ENCODE data around the gene RNF224. TPM values are rescaled to one million over a fixed set of nuclear protein-coding genes. Genes with fewer than 3 reads are reported as not detected.

The RNF224 gene
- total RNA-seq, 1 donor: not detected

DNA sequence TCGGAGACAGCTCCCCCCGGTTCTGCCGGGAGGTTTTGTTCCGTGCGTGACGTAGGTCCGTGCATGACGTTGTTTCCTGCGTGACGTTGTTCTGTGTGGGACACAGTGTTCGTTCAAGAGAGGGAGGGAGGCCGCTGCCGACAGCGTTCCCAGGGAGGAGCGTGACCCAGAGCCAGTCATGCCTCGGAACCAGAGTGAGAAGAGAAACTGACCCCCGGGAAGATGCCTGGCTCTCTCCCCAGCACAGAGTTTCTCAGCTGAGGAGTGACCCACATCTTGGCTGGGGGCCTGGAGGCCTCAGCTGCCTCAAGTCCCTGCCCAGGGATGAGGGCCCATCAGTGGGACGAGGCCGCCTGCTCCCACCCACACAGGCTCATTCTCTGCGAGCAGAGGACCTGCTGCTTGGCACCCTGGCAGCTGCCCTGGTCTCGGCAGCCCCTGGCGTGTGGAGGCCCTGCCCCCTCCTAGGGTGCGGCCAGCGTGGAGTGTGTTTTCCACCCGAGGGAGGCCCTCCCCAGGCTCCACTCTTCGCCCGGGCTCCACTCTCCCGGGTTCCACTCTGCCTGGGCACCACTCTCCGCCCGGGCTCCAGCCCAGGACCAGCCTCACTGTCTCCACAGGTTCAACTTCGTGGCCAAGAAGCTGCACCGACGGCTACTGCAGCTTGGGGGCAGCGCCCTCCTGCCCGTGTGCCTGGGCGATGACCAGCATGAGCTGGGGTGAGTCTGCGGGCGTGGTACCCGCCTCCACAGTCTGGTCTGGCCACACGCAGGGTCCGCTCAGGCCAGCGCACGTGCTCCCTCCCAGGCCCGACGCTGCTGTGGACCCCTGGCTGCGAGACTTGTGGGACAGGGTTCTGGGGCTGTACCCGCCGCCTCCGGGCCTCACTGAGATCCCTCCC, 13.9 kb upstream of the RNF224 start:
- DNase-seq (ENCODE audit: low read depth in 2 of 3, low spot score in 2 of 3): no peak

DNA sequence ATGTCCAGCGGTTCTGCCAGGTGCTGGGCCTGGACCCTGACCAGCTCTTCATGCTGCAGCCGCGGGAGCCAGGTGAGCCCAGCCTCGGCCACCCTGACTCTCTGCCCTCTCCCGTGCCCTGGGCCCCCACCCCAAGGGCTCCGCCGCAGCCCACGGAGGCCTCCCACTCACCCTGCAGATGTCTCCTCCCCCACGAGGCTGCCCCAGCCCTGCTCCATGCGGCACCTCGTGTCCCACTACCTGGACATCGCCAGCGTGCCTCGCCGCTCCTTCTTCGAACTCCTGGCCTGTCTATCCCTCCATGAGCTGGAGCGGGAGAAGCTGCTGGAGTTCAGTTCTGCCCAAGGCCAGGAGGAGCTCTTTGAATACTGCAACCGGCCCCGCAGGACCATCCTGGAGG, 12.7 kb upstream of the RNF224 start:
- DNase-seq (ENCODE audit: low read depth in 2 of 3, low spot score in 2 of 3): no peak

DNA sequence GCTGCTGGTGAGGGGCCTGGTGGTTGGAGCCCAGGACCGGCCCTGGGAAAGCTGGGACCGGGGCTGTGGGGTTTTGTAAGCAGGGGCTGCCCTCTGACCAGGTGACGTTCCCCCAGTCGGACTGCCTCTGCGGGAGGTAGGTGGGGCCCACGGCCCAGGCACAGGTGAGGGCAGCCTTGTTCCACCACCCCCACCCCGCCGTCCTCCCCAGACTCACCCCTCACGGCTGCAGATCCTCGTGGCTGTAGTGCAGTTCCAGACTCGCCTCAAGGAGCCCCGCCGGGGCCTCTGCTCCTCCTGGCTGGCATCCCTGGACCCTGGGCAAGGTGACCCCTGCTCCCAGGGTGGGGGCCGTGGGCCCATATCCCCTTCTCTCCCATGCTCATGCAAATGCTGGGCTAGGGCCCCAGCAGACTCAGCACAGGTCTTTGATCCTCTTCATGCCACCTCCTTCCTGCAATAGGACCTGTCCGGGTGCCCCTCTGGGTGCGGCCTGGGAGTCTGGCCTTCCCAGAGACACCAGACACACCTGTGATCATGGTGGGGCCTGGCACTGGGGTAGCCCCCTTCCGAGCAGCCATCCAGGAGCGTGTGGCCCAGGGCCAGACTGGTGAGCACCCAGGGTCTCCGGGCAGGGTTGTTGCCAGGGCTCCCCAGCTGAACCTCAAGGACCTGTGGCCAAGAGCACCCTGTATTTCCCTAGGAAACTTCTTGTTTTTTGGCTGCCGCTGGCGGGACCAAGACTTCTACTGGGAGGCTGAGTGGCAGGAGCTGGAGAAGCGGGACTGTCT, 11.9 kb upstream of the RNF224 start:
- no peak for DNase-seq (ENCODE audit: low read depth in 2 of 3, low spot score in 2 of 3)

DNA sequence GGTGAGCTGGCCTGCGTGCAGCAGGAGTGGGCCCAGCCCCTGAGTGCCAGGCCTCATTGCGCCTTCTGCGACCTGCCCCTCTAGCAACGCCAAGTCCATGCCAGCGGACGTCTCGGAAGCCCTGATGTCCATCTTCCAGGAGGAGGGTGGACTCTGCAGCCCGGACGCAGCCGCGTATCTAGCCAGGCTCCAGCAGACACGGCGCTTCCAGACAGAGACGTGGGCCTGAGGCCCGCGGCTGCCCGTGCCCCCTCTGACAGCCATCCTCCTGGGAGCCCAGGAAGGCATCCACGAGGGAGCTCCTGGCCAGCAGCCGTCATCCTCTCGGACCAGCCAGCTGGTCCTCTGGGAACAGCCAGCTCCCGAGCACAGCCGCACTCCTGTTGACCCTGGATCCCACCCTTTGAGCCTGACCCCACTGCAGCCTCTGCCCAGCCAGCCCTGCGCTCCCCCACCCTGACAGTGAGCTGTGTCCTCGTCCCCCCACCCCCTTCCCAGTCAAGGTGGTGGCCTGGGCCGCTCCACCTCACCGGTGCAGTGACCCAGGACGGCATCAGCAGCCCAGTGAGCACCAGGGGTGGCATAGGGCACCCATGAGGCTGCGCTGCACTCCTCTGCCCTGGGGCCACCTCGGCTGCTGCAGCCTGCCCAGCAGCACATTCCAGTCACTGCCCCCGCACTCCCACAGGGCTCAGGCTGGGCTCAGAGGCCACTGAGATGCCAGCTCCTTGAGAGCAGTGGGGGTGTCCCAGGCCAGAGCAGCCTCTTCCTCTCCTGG, 10.9 kb upstream of the RNF224 start:
- no peak for DNase-seq (ENCODE audit: low read depth in 2 of 3, low spot score in 2 of 3)

DNA sequence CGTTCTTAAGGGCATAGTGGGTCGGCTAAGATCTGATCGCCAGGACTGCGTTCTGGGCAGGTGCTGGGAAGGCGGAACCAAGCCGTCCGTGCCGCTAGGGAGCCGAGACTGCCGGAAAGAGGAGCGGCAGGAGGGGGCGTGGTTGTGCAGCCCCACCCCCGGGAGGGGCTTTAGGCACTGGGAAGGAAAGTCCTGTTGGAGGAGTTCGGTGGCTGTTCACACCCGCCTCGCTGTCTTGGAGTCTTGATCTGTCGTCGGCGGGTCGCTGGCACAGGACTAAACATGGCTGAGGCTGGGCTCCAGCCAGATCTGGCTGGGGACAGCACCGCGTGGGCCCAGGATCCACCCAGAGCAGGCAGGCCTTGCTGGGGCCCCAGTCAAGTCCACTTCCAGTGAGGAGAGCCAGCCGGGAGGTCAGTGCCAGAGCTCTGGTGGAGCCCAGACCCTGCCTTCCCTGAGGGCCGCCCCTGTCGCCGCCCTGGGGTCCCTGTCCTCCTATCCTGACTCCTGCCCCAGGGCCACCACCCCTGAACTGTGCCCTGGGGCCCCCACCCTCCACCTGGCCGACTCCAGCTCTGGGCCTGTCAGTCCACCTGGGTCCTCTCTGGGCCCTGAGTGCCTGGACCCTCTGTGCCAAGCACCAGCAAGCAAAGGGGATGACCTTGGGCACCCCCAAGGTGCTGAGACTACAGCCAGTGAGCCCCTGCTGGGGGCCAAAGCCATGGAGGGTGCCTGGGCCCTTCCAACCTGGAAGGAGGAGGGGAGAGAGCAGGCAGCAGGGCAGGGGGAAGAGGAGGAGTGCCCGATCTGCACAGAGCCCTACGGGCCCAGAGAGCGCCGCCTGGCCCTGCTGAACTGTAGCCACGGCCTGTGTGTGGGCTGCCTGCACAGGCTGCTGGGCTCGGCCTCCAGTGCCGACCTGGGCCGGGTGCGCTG, 9.8 kb upstream of the RNF224 start:
- no peak for DNase-seq (ENCODE audit: low read depth in 2 of 3, low spot score in 2 of 3)

DNA sequence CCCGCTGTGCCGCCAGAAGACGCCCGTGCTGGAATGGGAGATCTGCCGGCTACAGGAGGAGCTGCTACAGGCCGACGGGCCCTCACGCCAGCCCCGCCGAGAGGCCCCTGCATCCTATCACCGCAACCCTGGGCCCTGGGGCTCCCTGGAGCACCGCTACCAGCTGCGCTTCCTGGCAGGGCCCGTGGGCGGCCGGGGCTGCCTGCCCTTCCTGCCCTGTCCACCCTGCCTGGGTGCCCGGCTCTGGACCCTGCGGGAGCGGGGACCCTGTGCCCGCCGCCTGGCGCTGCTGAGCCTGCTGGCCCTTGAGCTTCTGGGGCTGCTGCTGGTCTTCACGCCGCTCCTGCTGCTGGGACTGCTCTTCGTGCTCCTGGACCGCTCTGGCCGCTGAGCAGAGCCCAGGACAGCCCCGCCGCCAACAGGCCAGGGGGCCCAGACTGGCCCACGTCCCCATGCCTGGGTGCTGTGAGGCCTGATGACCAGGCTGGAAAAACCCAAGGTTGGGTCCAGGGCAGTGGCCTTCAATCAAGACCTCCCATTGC, 9.0 kb upstream of the RNF224 start:
- DNase-seq (ENCODE audit: low read depth in 2 of 3, low spot score in 2 of 3): no peak

DNA sequence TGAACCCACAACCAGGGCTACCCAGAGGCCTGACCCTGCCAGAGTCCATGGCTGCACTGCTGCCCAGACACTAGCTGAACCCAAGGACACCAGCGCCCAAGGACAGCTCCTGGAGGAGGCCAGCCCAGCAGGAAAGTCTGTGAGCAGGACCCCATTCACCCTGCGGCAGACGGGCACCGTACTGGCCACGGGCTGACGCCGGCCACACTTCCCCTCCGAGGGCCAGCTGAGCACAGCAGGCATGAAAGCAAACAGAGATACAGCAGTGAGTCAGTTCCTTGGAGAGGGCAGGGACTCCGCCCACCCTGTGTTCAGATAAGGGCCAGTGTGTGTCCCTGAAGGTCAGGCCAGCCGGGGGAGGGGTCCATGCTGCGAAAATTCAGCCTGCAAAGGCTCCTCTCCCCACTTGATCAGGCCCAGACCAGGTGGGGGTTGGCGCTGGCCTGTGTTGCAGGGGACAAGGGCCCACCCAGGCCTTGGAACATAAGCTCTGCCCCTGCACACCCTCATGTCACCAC, 8.5 kb upstream of the RNF224 start:
- DNase-seq (ENCODE audit: low read depth in 2 of 3, low spot score in 2 of 3): no peak

DNA sequence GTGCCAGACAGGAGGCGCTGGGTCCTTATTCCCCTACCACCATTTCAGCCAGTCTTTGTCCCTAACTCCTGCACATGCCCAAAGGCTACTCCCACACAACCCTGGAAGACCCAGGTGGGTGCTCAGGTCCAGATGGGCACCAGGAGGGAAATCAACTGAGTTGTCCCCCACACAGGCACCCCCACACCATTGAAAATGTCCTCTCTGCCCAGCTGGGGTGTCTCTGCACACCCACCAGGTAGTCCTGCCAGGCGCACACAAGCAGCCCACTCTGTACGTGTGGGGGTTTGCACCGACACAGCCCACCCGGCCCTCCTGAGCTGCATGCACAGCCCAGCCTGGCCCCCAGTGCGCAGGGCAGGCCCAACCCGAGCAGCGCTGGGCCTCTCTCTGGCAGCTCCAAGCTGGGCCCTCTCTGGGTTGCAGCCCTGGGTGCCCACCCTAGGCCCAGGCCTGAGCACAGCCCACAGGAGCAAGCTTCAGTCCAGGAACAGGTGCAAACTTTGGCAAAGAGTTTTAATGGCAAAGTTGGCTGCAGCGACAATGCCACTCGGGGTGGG, 7.5 kb upstream of the RNF224 start:
- no peak for DNase-seq (ENCODE audit: low read depth in 2 of 3, low spot score in 2 of 3)

DNA sequence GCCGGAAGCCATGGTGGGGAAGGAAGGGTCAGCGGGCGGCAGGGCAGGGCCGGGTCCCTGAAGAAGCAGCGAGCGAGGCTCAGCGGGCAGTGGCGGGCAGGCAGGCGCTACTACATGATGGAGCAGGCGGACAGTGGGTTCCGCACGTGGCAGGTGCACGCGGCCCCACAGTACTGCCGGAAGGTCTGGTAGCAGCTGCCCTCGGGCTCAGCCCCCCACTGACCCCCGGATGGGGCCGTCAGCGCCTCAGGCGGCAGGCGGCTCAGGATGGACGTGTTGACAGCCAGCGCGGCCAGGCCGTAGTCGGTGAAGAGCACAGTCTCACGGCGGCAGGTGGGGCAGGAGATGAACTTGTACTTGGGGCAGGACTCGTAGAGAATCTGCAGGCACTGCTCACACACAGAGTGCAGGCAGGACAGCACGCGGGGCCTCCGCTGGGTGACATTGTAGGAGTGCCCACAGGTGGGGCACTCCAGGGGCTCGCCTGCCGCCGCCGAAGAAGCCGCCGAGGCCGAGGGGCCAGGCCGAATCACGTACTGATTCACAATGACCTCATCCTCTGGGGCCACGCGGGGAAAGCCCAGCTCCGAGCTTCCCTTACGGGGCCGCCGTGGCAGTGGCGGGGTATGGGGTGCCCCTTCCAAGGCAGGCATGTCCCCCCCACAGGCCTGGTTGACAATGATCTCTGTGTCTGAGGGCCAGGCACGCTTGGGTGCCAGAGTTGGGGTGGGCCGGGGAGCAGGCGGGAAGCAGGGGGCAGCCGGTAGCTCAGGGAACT, 6.8 kb upstream of the RNF224 start:
- DNase-seq (ENCODE audit: low read depth in 2 of 3, low spot score in 2 of 3): no peak

DNA sequence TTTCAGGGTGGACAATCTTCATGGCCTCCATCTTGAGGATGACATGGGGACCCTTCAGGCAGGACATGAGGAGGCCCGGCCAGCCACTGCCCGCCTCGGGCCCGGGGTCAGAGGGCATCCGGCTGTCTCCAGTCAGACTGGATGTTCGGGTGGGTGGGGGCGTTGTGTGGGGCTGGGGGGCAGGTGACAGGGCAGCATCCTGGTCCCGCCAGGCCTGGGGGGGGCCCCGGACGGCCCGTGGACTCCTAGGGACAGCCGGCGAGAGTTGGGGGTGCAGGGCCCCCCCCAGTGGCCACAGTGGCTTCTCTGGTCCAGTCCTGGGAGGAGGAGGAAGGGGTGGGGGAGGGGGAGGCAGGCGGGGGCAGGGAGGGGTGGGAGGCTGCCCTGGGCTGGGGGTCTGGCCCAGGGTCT, 6.2 kb upstream of the RNF224 start:
- DNase-seq (ENCODE audit: low read depth in 2 of 3, low spot score in 2 of 3): no peak

DNA sequence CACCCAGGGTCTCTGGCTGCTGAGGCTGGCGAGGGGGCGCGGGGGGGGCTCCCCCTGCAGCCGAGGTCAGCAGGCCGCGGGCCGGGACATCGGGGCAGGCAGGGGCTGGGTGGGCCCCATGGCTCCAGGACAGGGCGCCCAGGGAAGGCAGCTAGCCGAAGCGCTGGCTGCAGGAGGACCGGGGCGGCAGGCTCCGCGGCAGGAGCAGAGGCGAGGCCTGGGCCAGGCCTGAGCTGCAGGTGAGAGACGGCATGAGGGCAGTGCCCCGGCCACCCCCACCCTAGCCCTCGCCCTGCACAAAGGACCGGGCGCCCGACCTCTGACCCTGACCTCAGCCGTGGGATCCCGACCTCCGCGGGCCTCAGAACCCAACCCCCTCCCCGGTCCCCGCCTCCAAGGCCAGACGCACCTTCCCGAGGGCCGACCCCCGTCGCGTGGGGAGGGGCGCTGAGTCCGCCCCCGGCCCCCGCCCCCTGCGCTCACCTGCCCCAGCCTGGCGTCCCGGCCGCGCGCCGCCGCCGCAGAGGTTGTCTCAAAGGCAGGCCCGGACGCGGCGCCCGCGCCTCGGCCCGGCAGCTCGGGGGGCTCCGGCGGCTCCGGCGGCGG, 5.7 kb upstream of the RNF224 start:
- no peak for DNase-seq (ENCODE audit: low read depth in 2 of 3, low spot score in 2 of 3)

DNA sequence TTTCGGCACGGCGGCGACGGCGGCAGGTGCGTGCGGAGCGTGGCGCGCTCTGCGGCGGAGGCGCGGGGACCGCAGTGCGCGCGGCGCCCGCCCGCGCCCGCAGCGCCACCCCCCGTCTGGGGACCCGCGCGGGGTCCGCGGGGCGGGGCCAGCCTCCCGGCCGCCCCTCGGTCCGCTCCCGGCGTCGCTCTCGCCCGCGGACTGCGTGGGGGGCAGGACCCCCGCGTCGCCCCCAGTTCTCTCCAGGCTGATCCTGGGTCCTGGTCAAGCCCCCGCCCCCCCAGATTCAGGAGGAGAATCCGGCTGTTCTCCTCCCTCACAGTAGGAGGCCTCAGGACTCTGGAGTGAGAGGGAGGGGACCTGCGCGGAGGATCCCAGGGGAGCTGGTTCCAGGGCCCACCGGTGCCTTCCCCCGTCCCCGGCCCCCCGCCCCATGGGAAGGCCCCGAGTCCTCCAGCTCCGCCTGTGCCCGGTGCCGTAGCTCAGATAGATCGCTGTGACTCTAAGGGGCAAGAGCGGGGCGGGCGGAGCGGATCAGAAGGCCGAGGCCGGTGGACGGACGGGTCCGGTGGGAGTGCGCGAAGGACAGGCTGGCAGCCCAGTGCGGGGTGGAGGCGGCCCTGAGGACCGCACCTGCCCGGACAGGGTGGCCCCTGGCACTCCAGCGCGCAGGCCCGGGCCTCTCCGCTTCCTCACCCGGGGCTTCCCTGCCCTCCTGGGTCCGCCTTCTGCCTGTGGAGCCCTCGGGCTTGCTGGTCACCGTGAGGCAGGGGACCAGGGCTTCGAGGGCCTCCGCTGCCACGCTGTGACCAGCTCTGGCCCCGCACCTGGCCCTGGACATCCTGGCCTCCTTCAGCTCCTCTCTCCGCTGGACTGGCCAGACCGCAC, 4.9 kb upstream of the RNF224 start, which contains the start of gene RNF208:
Gene RNF208, minus strand, starts transcription at position 51 of the 888 bp plus-strand sequence. CDS start 1,028 bp downstream, outside the sequence.
- no peak for DNase-seq (ENCODE audit: low read depth in 2 of 3, low spot score in 2 of 3)

DNA sequence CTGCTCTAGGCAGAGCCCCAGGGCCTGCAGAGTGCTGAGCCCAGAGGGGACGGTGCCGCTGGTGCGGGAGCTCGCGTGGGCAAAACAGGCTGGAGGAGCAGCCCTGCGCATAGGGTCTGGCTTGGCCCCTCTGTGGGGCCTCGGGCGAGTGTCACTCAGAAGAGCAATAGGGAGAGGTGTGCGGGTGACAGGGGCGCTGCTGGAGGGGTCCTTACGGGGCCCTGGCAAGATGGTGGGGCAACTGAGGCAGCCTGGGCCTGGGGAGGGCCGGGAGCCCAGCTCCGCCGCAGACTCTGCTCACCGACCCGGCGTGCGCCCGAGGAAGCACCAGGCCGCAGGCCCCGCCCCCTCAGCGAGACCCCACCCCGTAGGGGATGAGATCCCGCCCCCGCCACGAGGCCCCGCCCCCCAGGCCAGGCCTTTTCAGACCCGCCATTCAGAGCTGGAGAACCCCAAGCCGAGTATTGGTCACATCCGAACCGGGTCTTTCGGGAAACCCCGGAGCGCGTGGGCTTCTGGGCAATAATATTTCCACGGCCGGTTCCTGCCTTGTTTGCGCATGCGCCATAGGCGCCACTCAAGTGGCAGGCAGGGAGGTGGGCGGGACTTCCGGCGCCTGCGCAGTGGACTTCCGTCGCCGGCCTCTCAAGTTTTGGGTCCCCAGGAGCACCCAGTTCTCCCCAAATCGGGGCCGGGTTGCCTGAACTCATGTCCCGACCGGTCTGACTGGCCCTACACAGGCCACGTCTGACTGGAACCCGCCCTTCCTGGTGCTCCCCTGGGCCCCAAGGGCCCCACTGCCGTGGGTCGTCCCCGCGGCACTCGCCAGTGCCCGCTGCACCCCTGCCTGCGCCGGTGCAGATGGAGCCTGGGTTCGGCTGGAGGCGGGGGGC, 4.0 kb upstream of the RNF224 start:
- peak; percentile 92 to 99 (median 99) for DNase-seq (ENCODE audit: low read depth in 2 of 3, low spot score in 2 of 3)

DNA sequence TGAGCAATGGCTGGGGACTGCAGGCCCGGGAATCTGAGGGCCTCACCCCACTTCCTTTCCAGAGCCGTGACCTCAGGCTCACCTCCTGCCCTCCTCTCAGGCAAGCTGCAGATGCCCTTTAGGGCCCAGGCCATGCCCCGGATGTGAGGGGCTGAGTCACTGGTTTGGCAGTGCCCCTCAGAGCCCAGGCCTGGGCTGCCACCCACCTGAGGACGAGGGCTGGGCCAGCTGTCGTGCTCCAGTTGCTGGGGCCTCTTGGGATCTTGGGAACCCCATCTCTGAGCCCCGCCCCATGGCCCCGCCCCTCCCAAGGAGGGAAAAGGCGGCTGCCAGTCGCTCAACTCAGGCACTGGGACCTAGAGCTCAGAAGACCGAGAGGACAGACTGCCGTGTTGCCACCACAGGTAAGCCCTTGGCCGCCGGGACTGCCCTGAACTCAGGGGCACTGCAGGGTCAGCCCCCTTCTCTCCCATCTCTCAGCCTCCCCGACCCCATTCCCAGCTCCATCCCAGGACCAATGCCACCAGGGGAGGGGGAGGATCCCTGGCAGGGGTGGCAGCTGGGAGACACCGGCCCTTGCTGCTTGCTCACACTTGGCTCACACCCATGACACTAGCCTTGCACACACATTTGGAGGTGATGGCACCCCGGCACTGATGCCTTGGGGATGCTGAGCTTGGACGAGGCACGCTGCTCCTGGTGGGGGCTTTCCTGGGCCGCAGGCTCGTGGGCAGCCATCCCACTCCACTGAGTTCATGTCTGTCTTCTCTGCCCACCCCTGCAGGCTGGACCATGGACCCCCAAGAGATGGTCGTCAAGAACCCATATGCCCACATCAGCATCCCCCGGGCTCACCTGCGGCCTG, 2.2 kb upstream of the RNF224 start, which contains the start of gene CYSRT1:
Gene CYSRT1, plus strand, starts transcription at position 345 of the 865 bp plus-strand sequence. Its CDS starts 448 bp downstream, at position 793.
- no peak for DNase-seq (ENCODE audit: low read depth in 2 of 3, low spot score in 2 of 3)

All from hematopoietic multipotent progenitor cell (in vitro differentiated cells).